Muscle of back (tissue), 11 donors: Measurements from ENCODE around the gene SH3BP1. TPM values are rescaled to one million over a fixed set of nuclear protein-coding genes. Genes with fewer than 3 reads are reported as not detected.
"Not testable (repeated sequence)": the region's sequence is repeated elsewhere in the genome, so short reads cannot be mapped to it uniquely, and the experiment has no call there.

Experiments
- DNase-seq, 3 donors: peaks; one replicate each; pipeline versions ENCODE4 v3.0.0 to v3.0.0-alpha.2; 2013
- polyA plus RNA-seq, 10 donors: library from polyadenylated mRNA; unstranded; fragments of 120-200 nt; gene quantifications; one replicate each; pipeline ENCODE4 v1.2.1, GENCODE V29; 2013; ENCODE audit not compliant: insufficient read length in 10 of 10

Gene SH3BP1
- polyA plus RNA-seq, 10 donors = 5.9 to 13.3 (median 10.3) TPM

GRCh38 chr22:37675930-37676735 is 36.7 kb downstream of the SH3BP1 start:
- DNase-seq = peak in 2 of 3 donors; percentile 68

GRCh38 chr22:37676736-37677492 is 37.4 kb downstream of the SH3BP1 start:
- DNase-seq = peak; percentile 88 to 97 (median 94)

GRCh38 chr22:37677493-37677974 is 38.1 kb downstream of the SH3BP1 start:
- no peak for DNase-seq

- no peak for DNase-seq
These were observed 38.9 kb downstream of the SH3BP1 start for GRCh38 chr22:37678372-37678771.

- no peak for DNase-seq
These were observed 40.2 kb downstream of the SH3BP1 start for GRCh38 chr22:37679670-37680069.

GRCh38 chr22:37680191-37680851 is 40.9 kb downstream of the SH3BP1 start:
- DNase-seq = no peak

- no peak for DNase-seq
These were observed 41.5 kb downstream of the SH3BP1 start for GRCh38 chr22:37681001-37681424.

- DNase-seq = peak in 2 of 3 donors; percentile 71 to 78
These were observed 42.1 kb downstream of the SH3BP1 start for GRCh38 chr22:37681556-37682049.

GRCh38 chr22:37684803-37685615 is 45.5 kb downstream of the SH3BP1 start:
- DNase-seq = no peak

- peak; percentile 87 to 97 (median 91) for DNase-seq
These were observed 46.8 kb downstream of the SH3BP1 start, which contains the start of gene NOL12 for GRCh38 chr22:37686002-37686982. Gene NOL12, plus strand, starts transcription at chr22:37686343. Its CDS starts 50 bp downstream, at chr22:37686393.

GRCh38 chr22:37690407-37690806 is 50.9 kb downstream of the SH3BP1 start:
- no peak for DNase-seq

- no peak for DNase-seq
These were observed 51.5 kb downstream of the SH3BP1 start for GRCh38 chr22:37690901-37691504.

GRCh38 chr22:37692627-37693285 is 53.3 kb downstream of the SH3BP1 start:
- no peak for DNase-seq

GRCh38 chr22:37694131-37694530 is 54.7 kb downstream of the SH3BP1 start:
- not testable (repeated sequence) for DNase-seq

GRCh38 chr22:37696260-37696656 is 56.8 kb downstream of the SH3BP1 start:
- not testable (repeated sequence) for DNase-seq

- DNase-seq = peak; percentile 91 to 97 (median 93)
These were observed 57.4 kb downstream of the SH3BP1 start, which contains the start of gene TRIOBP for GRCh38 chr22:37696657-37697537. Gene TRIOBP, plus strand, starts transcription at chr22:37697048. Its CDS starts 4,318 bp downstream, at chr22:37701366.

- DNase-seq = no peak
These were observed 58.0 kb downstream of the SH3BP1 start for GRCh38 chr22:37697538-37697835.
